ACC112 (cell line): Measurements from ENCODE around the gene CFAP74.

Experiments used
- H2AFZ ChIP-seq: fragments of 200-600 bp; sonication (generic); one replicate; pipeline ENCODE4 v1.6.0; 2017; ENCODE audit warnings: antibody characterized with exemption, low read length; ENCODE audit not compliant: unreplicated experiment
- H3K27ac ChIP-seq: fragments of 200-600 bp; sonication (generic); 2 replicates; pipeline ENCODE4 v1.5.1; 2014; ENCODE audit warnings: low read depth, mild to moderate bottlenecking, antibody characterized with exemption, low read length, moderate library complexity
- H3K27me3 ChIP-seq: fragments of 200-600 bp; sonication (generic); 2 replicates; pipeline ENCODE4 v1.6.1; 2014; ENCODE audit warnings: mild to moderate bottlenecking, antibody characterized with exemption, low read length, moderate library complexity, mixed read lengths; ENCODE audit not compliant: insufficient read depth
- H3K36me3 ChIP-seq: fragments of 200-600 bp; sonication (generic); 2 replicates; pipeline ENCODE4 v1.6.1; 2016; ENCODE audit warnings: mild to moderate bottlenecking, antibody characterized with exemption, low read length, moderate library complexity, mixed read lengths; ENCODE audit not compliant: insufficient read depth
- H3K4me1 ChIP-seq: fragments of 200-600 bp; sonication (generic); one replicate; pipeline ENCODE4 v1.6.1; 2016; ENCODE audit warnings: low read length, mixed read lengths; ENCODE audit not compliant: insufficient read depth, unreplicated experiment, control insufficient read depth
- H3K4me3 ChIP-seq: fragments of 200-600 bp; sonication (generic); 2 replicates; pipeline ENCODE4 v1.5.1; 2014; ENCODE audit warnings: mild to moderate bottlenecking, low read depth, low read length
- H3K79me2 ChIP-seq: fragments of 200-600 bp; sonication (generic); one replicate; pipeline ENCODE4 v1.6.0; 2016; ENCODE audit warnings: low read length; ENCODE audit not compliant: control insufficient read depth, unreplicated experiment, insufficient read depth

Gene CFAP74

GRCh38 chr1:1997576-1997975 is 6.0 kb downstream of the CFAP74 start:
- Histone ChIP-seq H2AFZ (no peak overlapping the region), H3K27ac (no peak overlapping the region), H3K27me3 (peaks cover 11% of the 10 kb centered on the region), H3K79me2 (no peaks in the 10 kb centered on the region), H3K4me1 (no peaks in the 10 kb centered on the region), H3K4me3 (no peak overlapping the region), H3K36me3 (no peaks in the 10 kb centered on the region)

DNA sequence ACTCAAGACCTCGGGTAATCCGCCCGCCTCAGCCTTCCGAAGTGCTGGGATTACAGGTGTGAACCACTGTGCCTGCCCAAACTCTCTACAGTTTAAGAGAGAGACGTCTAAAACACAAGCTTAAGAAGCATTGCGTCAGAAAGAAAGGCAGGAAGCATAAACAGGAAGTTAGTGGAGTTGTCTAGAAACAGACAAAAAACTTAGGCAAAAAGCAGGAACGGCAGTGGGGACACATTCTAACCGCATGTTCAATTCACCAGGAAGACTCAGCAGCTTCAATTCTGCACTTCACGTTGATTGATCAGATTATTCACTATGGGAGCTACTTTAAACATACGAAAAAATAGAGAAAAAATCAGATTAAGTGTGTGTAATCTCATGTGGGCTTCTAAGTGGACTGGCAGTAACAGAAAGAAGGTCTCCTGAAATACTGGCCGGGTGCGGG is 7.4 kb downstream of the CFAP74 start:
- no peaks in the 10 kb centered on the region for H3K36me3 ChIP-seq
- H3K27ac ChIP-seq: no peak overlapping the region
- H3K79me2 ChIP-seq: no peaks in the 10 kb centered on the region
- no peak overlapping the region for H2AFZ ChIP-seq
- H3K4me3 ChIP-seq: no peak overlapping the region
- H3K4me1 ChIP-seq: no peaks in the 10 kb centered on the region
- peaks cover 11% of the 10 kb centered on the region for H3K27me3 ChIP-seq

GRCh38 chr1:1994536-1994935 is 9.1 kb downstream of the CFAP74 start:
- no peaks in the 10 kb centered on the region for H3K4me1 ChIP-seq
- no peak overlapping the region for H3K27ac ChIP-seq
- H3K79me2 ChIP-seq: no peaks in the 10 kb centered on the region
- H3K4me3 ChIP-seq: no peak overlapping the region
- no peak overlapping the region for H2AFZ ChIP-seq
- H3K27me3 ChIP-seq: peaks cover 13% of the 10 kb centered on the region
- no peaks in the 10 kb centered on the region for H3K36me3 ChIP-seq

- H3K27ac ChIP-seq: no peak overlapping the region
- H3K36me3 ChIP-seq: no peaks in the 10 kb centered on the region
- no peak overlapping the region for H2AFZ ChIP-seq
- peaks cover 5% of the 10 kb centered on the region for H3K4me1 ChIP-seq
- peaks cover 21% of the 10 kb centered on the region for H3K27me3 ChIP-seq
- no peaks in the 10 kb centered on the region for H3K79me2 ChIP-seq
- H3K4me3 ChIP-seq: no peak overlapping the region
Measured at GRCh38 chr1:1990222-1990621, 13.4 kb downstream of the CFAP74 start.

DNA sequence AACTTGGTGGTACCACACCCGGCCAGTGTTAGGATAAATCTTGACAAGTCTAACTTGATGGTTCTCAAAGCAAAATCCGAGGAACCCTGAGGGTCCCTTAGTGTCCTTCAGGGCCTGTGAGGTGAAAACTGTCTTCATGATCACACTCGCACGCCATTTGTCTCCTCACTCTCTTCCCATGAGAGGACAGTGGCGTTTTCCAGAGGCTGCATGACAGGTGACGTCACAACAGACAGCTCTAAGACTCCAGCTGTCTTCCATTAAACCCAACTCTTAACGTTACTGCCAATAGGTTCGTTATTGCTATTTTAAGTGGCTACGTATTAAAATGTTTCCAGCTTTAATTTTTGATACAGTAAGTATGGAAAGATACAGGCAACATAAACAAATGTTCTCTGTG is 13.8 kb downstream of the CFAP74 start:
- Histone ChIP-seq H3K36me3 (no peaks in the 10 kb centered on the region), H3K79me2 (no peaks in the 10 kb centered on the region), H3K27ac (no peak overlapping the region), H2AFZ (no peak overlapping the region), H3K4me3 (no peak overlapping the region), H3K27me3 (peaks cover 17% of the 10 kb centered on the region), H3K4me1 (peaks cover 5% of the 10 kb centered on the region)

- Histone ChIP-seq H3K4me3 (no peak overlapping the region), H3K79me2 (no peaks in the 10 kb centered on the region), H3K27me3 (peaks cover 11% of the 10 kb centered on the region), H3K27ac (no peak overlapping the region), H3K36me3 (no peaks in the 10 kb centered on the region), H3K4me1 (peaks cover 5% of the 10 kb centered on the region), H2AFZ (no peak overlapping the region)
Measured at GRCh38 chr1:1989102-1989542, 14.5 kb downstream of the CFAP74 start.

- H3K79me2 ChIP-seq: no peaks in the 10 kb centered on the region
- no peak overlapping the region for H3K4me3 ChIP-seq
- H3K4me1 ChIP-seq: peaks cover 5% of the 10 kb centered on the region
- H3K27ac ChIP-seq: no peak overlapping the region
- peaks cover 9% of the 10 kb centered on the region; the same call in 1 of the 2 replicates for H3K27me3 ChIP-seq
- H2AFZ ChIP-seq: no peak overlapping the region
- no peaks in the 10 kb centered on the region for H3K36me3 ChIP-seq
Measured at GRCh38 chr1:1988061-1988945, 15.3 kb downstream of the CFAP74 start.

DNA sequence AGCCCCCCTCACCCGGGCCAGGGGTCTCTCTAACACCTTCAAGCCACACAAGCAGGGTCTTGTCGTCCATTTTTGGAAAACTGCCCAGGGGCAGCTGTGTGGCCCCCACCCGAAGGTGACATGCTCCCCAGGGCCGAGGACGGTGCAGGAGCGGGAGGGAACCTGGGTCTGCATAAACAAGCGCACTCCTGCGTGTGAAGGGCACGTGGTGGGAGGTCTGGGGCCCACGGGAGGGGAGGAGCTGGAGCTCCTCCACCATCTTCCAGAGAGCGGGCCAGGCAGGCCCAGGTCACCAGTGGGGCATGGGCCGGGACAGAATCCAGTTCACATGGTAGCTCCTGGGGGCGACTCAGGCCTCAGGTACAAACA is 16.5 kb downstream of the CFAP74 start:
- Histone ChIP-seq H3K27me3 (peaks cover 9% of the 10 kb centered on the region; the same call in 1 of the 2 replicates), H3K4me3 (no peak overlapping the region), H2AFZ (no peak overlapping the region), H3K36me3 (no peaks in the 10 kb centered on the region), H3K79me2 (no peaks in the 10 kb centered on the region), H3K27ac (no peak overlapping the region), H3K4me1 (peaks cover 5% of the 10 kb centered on the region)

DNA sequence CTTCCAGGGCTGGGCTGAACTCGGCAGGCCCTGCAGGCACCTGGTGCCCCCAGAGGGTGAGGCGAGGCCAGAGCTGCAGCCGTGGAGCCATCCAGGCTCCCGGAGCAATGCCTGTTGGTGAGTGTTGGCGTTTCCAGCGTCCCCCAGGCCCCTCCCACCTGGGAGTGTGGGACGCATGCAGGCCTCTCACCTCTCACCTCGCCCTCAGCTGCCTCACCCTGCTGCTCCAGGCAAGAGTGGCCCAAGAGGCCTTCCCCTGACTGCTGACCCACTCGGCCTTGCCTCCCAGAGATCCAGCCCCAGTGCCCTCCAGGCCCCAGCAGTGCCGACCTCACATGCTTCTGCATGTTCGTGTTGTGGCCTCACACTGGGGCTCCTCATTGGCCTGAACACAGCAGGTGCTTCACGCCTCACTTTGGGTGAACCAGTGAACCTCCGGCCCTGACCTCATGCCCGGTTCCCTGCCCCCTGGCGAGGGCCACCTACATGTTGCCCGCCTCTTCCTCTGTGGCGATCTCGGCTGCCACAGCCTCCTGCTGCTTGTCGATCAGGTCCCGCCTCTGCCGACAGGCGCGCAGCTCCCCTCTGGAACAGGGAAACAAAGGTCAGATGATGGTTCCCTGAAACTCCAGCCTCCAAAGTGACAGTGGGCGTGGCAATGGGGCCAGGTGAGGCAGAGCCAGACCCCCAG is 17.0 kb downstream of the CFAP74 start:
- Histone ChIP-seq H3K27me3 (peaks cover 9% of the 10 kb centered on the region; the same call in 1 of the 2 replicates), H3K79me2 (no peaks in the 10 kb centered on the region), H2AFZ (no peak overlapping the region), H3K4me1 (peaks cover 5% of the 10 kb centered on the region), H3K4me3 (no peak overlapping the region), H3K36me3 (no peaks in the 10 kb centered on the region), H3K27ac (no peak overlapping the region)

GRCh38 chr1:1985375-1986050 is 18.1 kb downstream of the CFAP74 start:
- no peak overlapping the region for H3K27ac ChIP-seq
- no peaks in the 10 kb centered on the region for H3K36me3 ChIP-seq
- H3K4me1 ChIP-seq: peaks cover 5% of the 10 kb centered on the region
- peaks cover 9% of the 10 kb centered on the region; the same call in 1 of the 2 replicates for H3K27me3 ChIP-seq
- no peak overlapping the region for H2AFZ ChIP-seq
- H3K79me2 ChIP-seq: no peaks in the 10 kb centered on the region
- H3K4me3 ChIP-seq: no peak overlapping the region
